Activated CD4-positive, alpha-beta T cell treated with anti-CD3 and anti-CD28 coated beads, Interleukin-2, amount 50 U/mL, for 48 hours (primary cell): ENCODE results near the gene PLAAT3.
"Not testable (repeated sequence)": the region's sequence is repeated elsewhere in the genome, so short reads cannot be mapped to it uniquely, and the experiment has no call there.

ENCODE experiments used
- DNase-seq, 2 experiments: peaks; one replicate each; pipeline ENCODE4 v3.0.0-alpha.2; 2020

Gene PLAAT3

DNA sequence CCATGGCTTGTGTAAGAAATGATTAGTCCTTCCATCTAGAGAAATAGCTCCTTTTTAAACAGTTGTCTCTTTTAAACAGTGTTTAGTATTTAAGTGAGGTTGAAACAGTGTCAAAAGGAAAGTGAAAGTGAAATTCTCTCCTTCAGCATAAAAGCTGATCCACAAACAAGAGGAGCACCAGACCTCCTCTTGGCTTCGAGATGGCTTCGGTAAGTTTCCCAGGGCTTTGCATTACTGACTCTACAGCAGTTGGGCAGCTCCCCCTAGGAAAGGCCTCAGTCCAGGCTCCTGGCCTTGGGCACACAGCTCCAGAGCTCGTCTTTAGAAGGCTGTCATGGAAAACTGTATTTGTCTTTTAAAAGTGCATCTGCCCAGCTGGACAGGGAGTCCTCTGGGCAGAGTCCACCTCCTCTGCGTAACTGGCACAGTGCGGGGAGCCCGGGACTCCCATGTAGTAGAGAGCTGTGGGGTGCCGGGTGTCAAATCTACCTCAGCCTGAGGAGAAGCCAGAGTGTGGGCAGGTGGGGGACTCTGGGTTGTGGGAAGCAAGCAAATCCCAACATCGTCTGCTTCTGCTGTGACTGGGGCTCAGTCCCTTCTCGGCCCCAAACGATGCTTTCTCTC is 77.5 kb downstream of the PLAAT3 start, which contains the start of gene PLAAT4:
PLAAT4 (plus strand) TSS at position 140 of the 624 bp plus-strand sequence; CDS start at position 201, 61 bp downstream.
- DNase-seq = peak; percentile 31 to 41

DNA sequence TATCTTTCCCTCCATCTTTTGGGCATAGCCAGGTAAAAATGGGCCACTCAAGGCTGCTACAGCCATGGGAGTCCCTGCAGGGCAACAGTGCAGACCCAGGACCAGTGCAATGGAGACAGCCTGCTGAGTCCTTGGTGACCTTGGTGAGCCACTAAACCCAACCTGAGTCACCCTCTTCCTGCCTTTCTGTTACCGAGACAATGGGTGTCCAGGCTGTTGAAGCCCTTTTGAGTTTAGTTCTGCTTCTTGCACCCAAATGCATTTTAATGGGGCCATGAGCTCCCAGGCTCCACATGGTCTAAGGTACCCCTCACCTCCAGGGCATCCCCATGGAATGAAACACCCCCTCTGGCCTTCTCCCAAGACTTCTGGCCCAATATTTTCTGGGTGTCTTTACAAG is 78.5 kb downstream of the PLAAT3 start:
- peak; percentile 43 to 44 for DNase-seq

DNA sequence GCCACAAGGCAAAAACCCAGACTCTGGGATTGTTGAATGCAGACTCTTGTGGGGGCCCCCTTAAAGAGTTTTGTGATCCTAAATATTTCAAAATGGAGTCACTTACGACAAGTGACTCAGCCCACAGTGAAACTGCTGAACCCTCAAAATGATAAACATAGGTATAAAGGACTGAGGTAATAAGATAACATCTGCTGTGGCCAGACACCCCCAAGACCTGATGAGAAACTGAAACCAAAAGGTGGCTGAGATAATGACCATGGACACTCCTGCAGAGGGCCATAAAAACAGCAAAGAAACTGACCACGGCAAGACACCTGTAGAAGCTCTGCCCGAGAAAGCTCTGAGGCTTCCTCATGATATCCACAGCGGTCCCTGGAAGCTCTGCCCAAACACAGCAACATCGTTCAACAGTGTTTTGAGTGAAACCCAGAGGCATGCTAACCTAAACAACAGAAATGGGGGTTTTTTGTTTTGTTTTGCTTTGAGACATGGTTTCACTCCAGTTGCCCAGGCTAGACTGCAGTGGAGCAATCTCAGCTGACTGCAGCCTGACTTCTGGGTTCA is 79.3 kb downstream of the PLAAT3 start:
- peak in 1 of 2 experiments; percentile 16 for DNase-seq

DNA sequence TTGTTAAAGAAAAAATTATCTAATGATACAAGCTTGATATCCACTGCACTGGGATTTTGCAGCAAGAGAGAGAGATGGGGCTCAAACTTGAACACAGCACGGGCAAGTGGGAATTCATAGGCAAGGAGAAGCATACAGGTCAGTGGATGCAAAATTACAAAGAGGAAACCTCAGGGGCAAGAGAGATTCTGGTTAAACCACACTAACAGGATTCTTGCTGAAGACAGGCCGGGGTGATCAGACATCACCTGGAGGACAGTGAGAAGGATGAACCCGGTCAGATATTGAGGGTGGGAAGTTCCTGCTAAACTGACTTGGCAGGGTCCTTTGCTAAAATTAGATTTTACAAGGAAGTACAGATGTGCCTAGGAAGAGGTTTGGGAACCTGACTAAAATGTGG is 80.2 kb downstream of the PLAAT3 start:
- DNase-seq = no peak

DNA sequence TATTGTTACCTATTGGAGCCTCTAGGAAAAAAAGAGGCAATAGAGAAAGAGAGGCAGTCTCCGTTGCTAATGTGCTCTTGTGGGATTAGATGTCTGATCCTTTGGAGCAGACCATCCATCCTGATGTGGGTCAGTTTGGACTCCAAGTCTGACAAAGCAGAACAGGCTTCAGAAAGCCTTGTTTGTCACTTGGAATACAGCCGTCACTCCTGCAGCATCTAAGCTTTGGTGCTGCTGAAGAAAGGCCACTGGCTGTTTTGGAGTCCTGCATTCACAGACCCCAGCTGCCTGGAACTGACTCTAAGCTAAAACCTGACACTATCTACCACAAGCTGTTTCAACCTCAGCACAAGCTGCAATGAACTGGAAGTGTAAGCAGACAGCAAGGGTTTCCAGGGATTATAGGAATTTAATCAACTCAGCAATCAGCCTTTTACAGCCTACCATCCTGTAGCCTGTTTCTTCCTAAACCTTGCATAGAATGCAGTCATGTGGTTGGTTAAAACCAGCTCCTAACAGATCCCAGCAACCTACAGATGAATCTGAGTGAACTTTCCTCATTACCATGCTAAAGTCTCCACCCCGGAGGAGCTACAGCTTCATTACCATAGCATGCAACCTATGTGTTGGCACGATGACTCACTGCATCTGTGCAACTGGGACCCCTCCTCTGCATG is 81.3 kb downstream of the PLAAT3 start:
- no peak for DNase-seq

DNA sequence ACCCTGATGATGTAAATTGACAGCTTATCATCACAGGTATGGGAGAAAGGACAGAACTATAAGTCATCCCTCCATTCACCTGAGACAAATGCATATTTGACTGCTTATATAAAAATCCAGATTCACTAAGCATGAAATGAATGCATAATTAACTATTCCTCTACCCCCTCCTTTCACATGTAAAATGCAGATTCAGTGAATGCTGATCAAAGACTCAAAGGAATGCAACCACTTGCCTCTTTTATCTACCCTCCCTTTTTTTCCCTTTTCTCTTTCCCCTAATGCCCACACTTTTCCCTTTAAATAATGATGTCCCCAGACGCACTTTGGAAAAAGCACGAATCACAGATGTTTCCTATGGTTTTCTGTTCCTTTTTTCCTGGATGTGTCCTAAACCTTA is 82.1 kb downstream of the PLAAT3 start:
- DNase-seq = no peak

DNA sequence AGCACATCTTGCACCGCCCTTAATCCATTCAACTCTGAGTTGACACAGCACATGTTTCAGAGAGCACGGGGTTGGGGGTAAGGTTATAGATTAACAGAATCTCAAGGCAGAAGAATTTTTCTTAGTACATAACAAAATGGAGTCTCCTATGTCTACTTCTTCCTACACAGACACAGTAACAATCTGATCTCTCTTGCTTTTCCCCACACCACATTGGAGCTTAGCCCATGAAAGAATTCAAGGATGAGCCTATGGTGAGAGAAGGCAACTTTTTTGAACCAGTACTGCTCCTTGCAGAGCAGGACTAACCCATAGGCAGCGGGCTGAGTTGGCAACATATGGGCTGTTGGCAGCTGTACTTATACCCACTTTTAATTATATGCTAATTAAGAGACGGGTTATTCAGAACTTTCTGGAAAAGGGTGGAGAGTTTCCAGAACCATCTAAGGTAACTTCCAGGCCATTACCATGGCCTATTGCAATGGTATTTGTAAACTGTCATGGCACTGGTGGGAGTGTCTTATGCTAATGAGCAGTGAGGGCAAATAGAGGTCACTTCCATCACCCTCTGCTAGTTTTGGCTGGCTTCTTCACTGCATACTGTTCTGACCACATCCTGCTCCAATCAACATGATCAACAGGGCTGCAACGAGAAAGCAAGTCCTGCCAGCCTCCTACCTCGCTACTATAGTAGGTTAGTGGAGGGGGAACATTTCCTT is 83.0 kb downstream of the PLAAT3 start:
- DNase-seq = peak in 1 of 2 experiments; percentile 34

DNA sequence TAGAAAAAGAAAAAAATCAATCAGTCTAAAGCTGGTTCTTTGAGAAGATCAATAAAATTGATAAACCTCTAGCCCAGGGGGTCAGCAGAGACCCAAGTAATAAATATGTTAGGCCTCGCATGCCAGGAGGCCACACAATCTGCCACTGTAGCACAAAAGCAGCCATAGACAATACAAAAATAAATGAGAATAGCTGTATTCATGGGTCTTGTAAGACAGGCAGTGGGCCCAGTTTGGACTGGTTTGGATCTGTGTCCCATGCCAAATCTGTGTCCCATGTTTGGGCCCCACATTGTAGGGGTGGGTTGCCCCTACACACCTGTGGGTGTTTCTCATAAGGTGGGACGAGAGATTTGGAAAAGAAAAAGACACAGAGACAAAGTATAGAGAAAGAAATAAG is 84.2 kb downstream of the PLAAT3 start:
- no peak for DNase-seq

DNA sequence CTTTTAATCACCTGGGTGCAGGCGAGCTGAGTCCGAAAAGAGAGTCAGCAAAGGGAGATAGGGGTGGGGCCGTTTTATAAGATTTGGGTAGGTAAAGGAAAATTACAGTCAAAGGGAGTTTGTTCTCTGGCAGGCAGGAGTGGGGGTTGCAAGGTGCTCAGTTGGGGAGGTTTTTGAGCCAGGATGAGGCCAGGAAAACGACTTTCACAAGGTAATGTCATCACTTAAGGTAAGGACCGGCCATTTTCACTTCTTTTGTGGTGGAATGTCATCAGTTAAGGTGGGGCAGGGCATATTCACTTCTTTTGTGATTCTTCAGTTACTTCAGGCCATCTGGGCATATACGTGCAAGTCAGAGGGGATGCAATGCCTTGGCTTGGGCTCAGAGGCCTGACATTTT is 84.9 kb downstream of the PLAAT3 start:
- not testable (repeated sequence) for DNase-seq

DNA sequence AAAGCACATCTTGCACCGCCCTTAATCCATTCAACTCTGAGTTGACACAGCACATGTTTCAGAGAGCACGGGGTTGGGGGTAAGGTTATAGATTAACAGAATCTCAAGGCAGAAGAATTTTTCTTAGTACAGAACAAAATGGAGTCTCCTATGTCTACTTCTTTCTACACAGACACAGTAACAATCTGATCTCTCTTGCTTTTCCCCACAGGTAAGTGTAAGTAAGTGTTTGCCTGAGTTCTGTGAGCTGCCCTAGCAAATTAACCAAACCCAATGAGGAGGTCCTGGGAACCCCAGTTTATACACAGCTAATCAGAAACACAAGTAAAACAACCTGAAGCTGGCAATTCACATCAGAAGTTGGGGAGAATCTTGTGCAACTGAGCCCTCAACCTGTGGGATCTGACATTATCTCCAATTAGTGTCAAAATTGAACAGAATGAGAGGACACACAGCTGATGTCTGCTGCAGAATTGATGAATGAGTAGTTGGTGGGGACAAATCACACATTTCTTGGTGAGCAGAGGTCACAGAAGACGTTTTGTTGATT is 85.4 kb downstream of the PLAAT3 start:
- not testable (repeated sequence) for DNase-seq

DNA sequence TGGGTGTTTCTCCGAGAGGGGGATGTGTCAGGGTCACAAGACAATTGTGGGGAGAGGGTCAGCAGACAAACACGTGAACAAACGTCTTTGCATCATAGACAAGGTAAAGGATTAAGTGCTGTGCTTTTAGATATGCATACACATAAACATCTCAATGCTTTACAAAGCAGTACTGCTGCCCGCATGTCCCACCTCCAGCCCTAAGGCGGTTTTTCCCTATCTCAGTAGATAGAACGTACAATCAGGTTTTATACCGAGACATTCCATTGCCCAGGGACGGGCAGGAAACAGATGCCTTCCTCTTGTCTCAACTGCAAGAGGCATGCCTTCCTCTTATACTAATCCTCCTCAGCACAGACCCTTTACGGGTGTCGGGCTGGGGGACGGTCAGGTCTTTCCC is 86.1 kb downstream of the PLAAT3 start:
- DNase-seq = not testable (repeated sequence)

DNA sequence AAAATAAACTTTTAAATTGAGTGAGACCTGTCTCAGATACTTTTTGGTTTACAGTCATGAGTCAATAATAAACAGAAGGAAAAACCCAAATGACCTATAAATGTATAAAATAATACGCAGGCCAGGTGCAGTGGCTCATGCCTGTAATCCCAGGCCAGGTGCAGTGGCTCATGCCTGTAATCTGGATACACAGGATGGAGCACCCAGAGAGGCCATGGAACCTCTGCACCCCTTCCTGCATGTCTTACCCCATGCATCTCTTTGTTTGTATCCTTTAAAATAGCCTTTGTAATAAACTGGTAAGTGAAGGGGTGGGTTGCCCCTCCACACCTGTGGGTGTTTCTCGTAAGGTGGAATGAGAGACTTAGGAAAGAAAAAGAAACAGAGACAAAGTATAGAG is 86.6 kb downstream of the PLAAT3 start:
- no peak for DNase-seq
